HCT116 (cell line): ENCODE data around the gene HYAL1. TPM values are rescaled to one million over a fixed set of nuclear protein-coding genes. Genes with fewer than 3 reads are reported as not detected.

Experiments
- ATAC-seq: fragments of 200-7000 bp; cut with Tn5 transposase; 2 replicates; pipeline ENCODE4 v1.9.1; 2020; ENCODE audit warnings: mild to moderate bottlenecking, moderate library complexity
- BruUV-seq: library from RNA; stranded (reverse); fragments of 400-500 nt; replicated peaks from 2 replicates; lab custom pipeline; 2021; lab: Mats Ljungman, UMichigan
- CTCF ChIA-PET: fragments of 300-600 bp; sonication (Branson Sonifier 250); formaldehyde crosslinking; loops from one replicate; lab custom pipeline; 2021; ENCODE audit warnings: antibody characterized with exemption; lab: Charles Lee
- POLR2A ChIA-PET: fragments of 300-600, 350-600 bp; sonication (Branson Sonifier 250); formaldehyde crosslinking; loops from one replicate; lab custom pipeline; 2021; ENCODE audit warnings: antibody characterized with exemption; lab: Charles Lee
- RAD21 ChIA-PET, 2 experiments: fragments of 300-600 bp; sonication (Branson Sonifier 250); formaldehyde crosslinking; loops; one replicate each; lab custom pipeline; 2023; ENCODE audit warnings: low total read pairs in 2 of 2; ENCODE audit not compliant: uncharacterized antibody in 2 of 2, unreplicated experiment in 2 of 2, low non-redundant PET in 1 of 2; lab: Charles Lee
- DNase-seq: peaks from one replicate; pipeline ENCODE4 v3.0.0-alpha.2; 2010; ENCODE audit warnings: low read depth, low spot score
- H2AFZ ChIP-seq: fragments of 200-600 bp; shearing (Covaris generic), sonication (generic); 2 replicates; pipeline ENCODE4 v1.6.1; 2017; ENCODE audit warnings: low read depth, mixed run types, mixed read lengths, antibody characterized with exemption, low read length; ENCODE audit not compliant: poor library complexity, severe bottlenecking
- H3K27ac ChIP-seq: 2 replicates; pipeline ENCODE4 v1.5.1; 2012; ENCODE audit warnings: low read depth, low read length
- H3K27me3 ChIP-seq: fragments of 200-600 bp; sonication (generic); 2 replicates; pipeline ENCODE4 v1.6.1; 2016; ENCODE audit warnings: mixed run types, low read length, mixed read lengths; ENCODE audit not compliant: insufficient read depth
- H3K36me3 ChIP-seq, 2 experiments: fragments of 200-500 bp in 1 of 2; fragments of 200-600 bp in 1 of 2; sonication (Bioruptor generic) in 1 of 2; sonication (generic) in 1 of 2; 2 replicates each; pipeline versions ENCODE4 v1.5.1 to v1.6.1; 2014 to 2016; ENCODE audit warnings: low read length in 2 of 2, inconsistent platforms in 1 of 2, mixed read lengths in 1 of 2, mixed run types in 1 of 2; ENCODE audit not compliant: insufficient read depth in 2 of 2, control insufficient read depth in 1 of 2
- H3K4me1 ChIP-seq, 2 experiments: fragments of 200-600 bp in 1 of 2; sonication (generic) in 1 of 2; 2 replicates each; pipeline versions ENCODE4 v1.5.1 to v1.6.1; 2012 to 2017; ENCODE audit warnings: low read length in 2 of 2, inconsistent platforms in 1 of 2, mild to moderate bottlenecking in 1 of 2, mixed read lengths in 1 of 2, mixed run types in 1 of 2, moderate library complexity in 1 of 2; ENCODE audit not compliant: insufficient read depth in 2 of 2, control insufficient read depth in 1 of 2
- H3K4me2 ChIP-seq: fragments of 200-600 bp; sonication (generic); 2 replicates; pipeline ENCODE4 v1.6.1; 2017; ENCODE audit warnings: mixed run types, low read length, mixed read lengths
- H3K4me3 ChIP-seq, 2 experiments: fragments of 200-600 bp in 1 of 2; sonication (generic) in 1 of 2; replicated peaks in 1 of 2; 2 replicates each; pipeline ENCODE4 v1.5.1; 2011 to 2016; ENCODE audit warnings: low read length in 2 of 2, control low read depth in 1 of 2, low read depth in 1 of 2, mild to moderate bottlenecking in 1 of 2, mixed read lengths in 1 of 2, mixed run types in 1 of 2
- H3K79me2 ChIP-seq: fragments of 200-600 bp; sonication (generic); 2 replicates; pipeline ENCODE4 v1.6.1; 2017; ENCODE audit warnings: mild to moderate bottlenecking, mixed run types, low read length, moderate library complexity, mixed read lengths; ENCODE audit not compliant: insufficient read depth
- H3K9ac ChIP-seq: fragments of 200-600 bp; sonication (generic); 2 replicates; pipeline ENCODE4 v1.6.1; 2016; ENCODE audit warnings: low read length, mixed read lengths
- H3K9me2 ChIP-seq: fragments of 200-600 bp; sonication (generic), shearing (Covaris generic); 2 replicates; pipeline ENCODE4 v1.6.1; 2017; ENCODE audit warnings: mixed run types, mild to moderate bottlenecking, moderate library complexity; ENCODE audit not compliant: insufficient read depth
- H3K9me3 ChIP-seq, 2 experiments: fragments of 200-500 bp in 1 of 2; fragments of 200-600 bp in 1 of 2; sonication (Bioruptor generic) in 1 of 2; sonication (generic) in 1 of 2; 2 replicates each; pipeline ENCODE4 v1.6.1; 2014 to 2017; ENCODE audit warnings: low read length in 2 of 2, mixed read lengths in 2 of 2, inconsistent platforms in 1 of 2, low read depth in 1 of 2, mild to moderate bottlenecking in 1 of 2, mixed run types in 1 of 2, moderate library complexity in 1 of 2; ENCODE audit not compliant: control insufficient read depth in 1 of 2, insufficient read depth in 1 of 2
- H4K20me1 ChIP-seq: fragments of 200-600 bp; sonication (generic), shearing (Covaris generic); 2 replicates; pipeline ENCODE4 v1.6.1; 2017; ENCODE audit warnings: mixed run types, mild to moderate bottlenecking, moderate library complexity; ENCODE audit not compliant: insufficient read depth
- ATF3 ChIP-seq: IDR thresholded peaks from 2 replicates; pipeline ENCODE4 v1.6.1; 2012
- CBX3 ChIP-seq: IDR thresholded peaks from 2 replicates; pipeline ENCODE4 v1.6.1; 2012; ENCODE audit warnings: low read depth
- CTCF ChIP-seq, 3 experiments: fragments of 200-600 bp in 1 of 3; sonication (generic) in 1 of 3; IDR thresholded peaks in 2 of 3; conservative IDR thresholded peaks in 1 of 3; 2 replicates each; pipeline ENCODE4 v1.5.1; 2012 to 2017; ENCODE audit warnings: low read depth in 2 of 3, low read length in 2 of 3, antibody characterized with exemption in 1 of 3, borderline replicate concordance in 1 of 3, control low read depth in 1 of 3, mild to moderate bottlenecking in 1 of 3, mixed read lengths in 1 of 3, mixed run types in 1 of 3, moderate library complexity in 1 of 3; ENCODE audit not compliant: insufficient read depth in 1 of 3
- ELF1 ChIP-seq: IDR thresholded peaks from 2 replicates; pipeline ENCODE4 v1.6.1; 2012; ENCODE audit warnings: low read depth, borderline replicate concordance
- EZH2phosphoT487 ChIP-seq: fragments of 200-600 bp; IDR thresholded peaks from 2 replicates; pipeline ENCODE4 v1.6.1; 2018; ENCODE audit warnings: antibody characterized with exemption, borderline replicate concordance
- FOSL1 ChIP-seq: IDR thresholded peaks from 2 replicates; pipeline ENCODE4 v1.6.1; 2012; ENCODE audit warnings: low read depth
- MAX ChIP-seq: IDR thresholded peaks from 2 replicates; pipeline ENCODE4 v1.6.1; 2012
- POLR2AphosphoS5 ChIP-seq: IDR thresholded peaks from 2 replicates; pipeline ENCODE4 v1.6.1; 2011; ENCODE audit warnings: mild to moderate bottlenecking, low read depth, low read length, moderate library complexity
- REST ChIP-seq: IDR thresholded peaks from 2 replicates; pipeline ENCODE4 v1.6.1; 2012; ENCODE audit warnings: low read depth
- YY1 ChIP-seq: IDR thresholded peaks from 2 replicates; pipeline ENCODE4 v1.6.1; 2011; ENCODE audit warnings: low read length, low read depth, moderate library complexity, mild to moderate bottlenecking; ENCODE audit not compliant: insufficient replicate concordance; ENCODE audit errors: extremely low read depth
- ZNF274 ChIP-seq: fragments of 200-500 bp; sonication (Bioruptor generic); IDR thresholded peaks from 2 replicates; pipeline ENCODE4 v1.6.1; 2014; ENCODE audit warnings: mild to moderate bottlenecking, low read depth, low read length, inconsistent platforms
- intact Hi-C: fragments of 100-400 bp; cut with micrococcal nuclease; formaldehyde crosslinking; loops from 2 replicates; pipeline ENCODE4 v1.10.0; 2022
- total RNA-seq: library from RNA; stranded (reverse); gene quantifications from one replicate; pipeline ENCODE4 v1.2.1, GENCODE V29; 2021; ENCODE audit not compliant: unreplicated experiment

HYAL1 gene
- total RNA-seq, 1 experiment from 2014 or later = 6.1 TPM

GRCh38 chr3:50341996-50342650, 38.7 kb upstream of the HYAL1 start:
- CTCF ChIA-PET = no interaction called here
- no peaks in the 10 kb centered on the region for H3K9me2 ChIP-seq
- no TSS peak for BruUV-seq
- no peak for ATAC-seq
- H3K4me3 ChIP-seq = no peak overlapping the region
- TF ChIP-seq REST (no peak), FOSL1 (no peak), ELF1 (no peak), CTCF (IDR thresholded peaks at IDR 0.05 in 2 of 3, conservative IDR thresholded peaks at IDR 0.05 in 1 of 3; ENCODE audit: borderline replicate concordance in 1 of 3, insufficient read depth in 1 of 3, low read depth in 2 of 3, low read length in 2 of 3) (no peak), MAX (no peak), ATF3 (no peak), ZNF274 (no peak), POLR2AphosphoS5 (no peak), EZH2phosphoT487 (no peak), YY1 (no peak), CBX3 (no peak)
- TF ChIP-seq, all 23 proteins: peak for 0
- peak overlapping the region; percentile 95 for H3K4me2 ChIP-seq
- H3K36me3 ChIP-seq = no peaks in the 10 kb centered on the region
- H2AFZ ChIP-seq = no peak overlapping the region
- H3K27me3 ChIP-seq = no peaks in the 10 kb centered on the region
- no peak for DNase-seq
- POLR2A ChIA-PET = no interaction called here
- H3K27ac ChIP-seq = no peak overlapping the region
- H3K9me3 ChIP-seq = no peaks in the 10 kb centered on the region
- H3K4me1 ChIP-seq = peaks cover 28 to 62% of the 10 kb centered on the region in 2 experiments
- H4K20me1 ChIP-seq = no peaks in the 10 kb centered on the region
- H3K9ac ChIP-seq = 0 out of 2 replicates have a peak overlapping the region, but pooled peaks have one; percentile 98
- RAD21 ChIA-PET = no interaction called here
- intact Hi-C loops = no loop called here
- H3K79me2 ChIP-seq = peaks cover 22% of the 10 kb centered on the region
